Peyer's patch (tissue), 4 donors: Measurements from ENCODE around the gene CFAP97D2. TPM values are rescaled to one million over a fixed set of nuclear protein-coding genes. Genes with fewer than 3 reads are reported as not detected.

ENCODE experiments used
- DNase-seq, 3 donors: peaks; one replicate each; pipeline ENCODE4 v3.0.0-alpha.2; 2017 to 2019
- H3K27ac ChIP-seq, 4 donors: fragments of 200-600 bp; sonication (generic); one replicate each; pipeline ENCODE4 v1.5.1; 2016 to 2019
- H3K27me3 ChIP-seq, 2 donors: fragments of 200-600 bp; sonication (generic); one replicate each; pipeline ENCODE4 v1.5.1; 2019
- H3K36me3 ChIP-seq, 3 donors: fragments of 200-600 bp; sonication (generic); one replicate each; pipeline ENCODE4 v1.5.1; 2016 to 2019
- H3K4me1 ChIP-seq, 4 donors: fragments of 200-600 bp; sonication (generic); one replicate each; pipeline ENCODE4 v1.5.1; 2016 to 2019
- H3K4me3 ChIP-seq, 4 donors: fragments of 200-600 bp; sonication (generic); 1 replicate in 3 of 4; 2 replicates in 1 of 4; pipeline ENCODE4 v1.5.1; 2016 to 2019; ENCODE audit warnings: mild to moderate bottlenecking in 1 of 4
- H3K9me3 ChIP-seq, 4 donors: fragments of 200-600 bp; sonication (generic); one replicate each; pipeline ENCODE4 v1.5.1; 2016 to 2019; ENCODE audit warnings: mild to moderate bottlenecking in 1 of 4
- CTCF ChIP-seq, 6 experiments: fragments of 450-650 bp in 4 of 6; fragments of 200-600 bp in 2 of 6; sonication (generic) in 1 of 6; IDR thresholded peaks; one replicate each; pipeline ENCODE4 v1.5.1; 2017 to 2019; ENCODE audit warnings: antibody characterized with exemption in 6 of 6, mild to moderate bottlenecking in 3 of 6, moderate library complexity in 1 of 6
- POLR2A ChIP-seq, 2 donors: fragments of 450-650 bp; IDR thresholded peaks; one replicate each; pipeline ENCODE4 v1.5.1; 2017; ENCODE audit warnings: antibody characterized with exemption in 2 of 2, mild to moderate bottlenecking in 2 of 2, moderate library complexity in 2 of 2
- total RNA-seq, 4 donors: library from RNA; depleted of rRNA; stranded (reverse); fragments of >200 nt; gene quantifications; one replicate each; pipeline ENCODE4 v1.1.0, GENCODE V29; 2016

The CFAP97D2 gene
- total RNA-seq, 4 donors from 2014 or later = not detected

GRCh38 chr13:114224201-114224600 is 45.1 kb downstream of the CFAP97D2 start:
- TF ChIP-seq CTCF (IDR thresholded peaks at IDR 0.05) (no peak), POLR2A (IDR thresholded peaks at IDR 0.05) (no peak)

DNA sequence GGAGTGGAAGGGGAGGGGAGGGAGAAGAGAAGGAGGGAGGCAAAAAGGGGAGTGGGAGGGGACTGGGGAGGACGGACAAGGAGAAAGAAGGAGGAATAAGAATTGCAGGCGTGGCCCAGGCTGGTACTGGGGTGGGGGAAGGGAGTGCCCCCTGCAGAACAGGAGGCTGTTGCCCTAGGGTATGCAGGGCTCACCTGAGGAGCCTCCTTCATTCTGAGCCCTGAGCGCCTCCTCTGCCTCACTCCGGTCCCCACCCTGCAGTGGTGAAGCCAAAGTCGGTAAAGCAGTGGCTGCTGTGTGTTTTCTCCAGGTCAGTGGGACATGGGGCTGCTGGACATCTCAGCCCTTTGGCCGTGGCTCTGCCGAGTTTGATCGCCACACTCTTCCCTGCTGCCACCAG is 46.6 kb downstream of the CFAP97D2 start:
- H3K27ac ChIP-seq = no peak overlapping the region
- H3K27me3 ChIP-seq = no peaks in the 10 kb centered on the region
- H3K4me3 ChIP-seq = no peak overlapping the region

More at GRCh38 chr13:114224201-114224600, 45.1 kb downstream of the CFAP97D2 start:
- Histone ChIP-seq H3K4me3 (no peak overlapping the region), H3K27ac (no peak overlapping the region), H3K36me3 (no peaks in the 10 kb centered on the region), H3K9me3 (no peaks in the 10 kb centered on the region), H3K4me1 (peaks cover 0 to 6% (median 0%) of the 10 kb centered on the region in 4 donors), H3K27me3 (no peaks in the 10 kb centered on the region)
- DNase-seq = no peak

GRCh38 chr13:114226088-114226487 is 47.0 kb downstream of the CFAP97D2 start:
- Histone ChIP-seq H3K9me3 (no peaks in the 10 kb centered on the region), H3K27me3 (no peaks in the 10 kb centered on the region), H3K4me3 (no peak overlapping the region), H3K36me3 (no peaks in the 10 kb centered on the region), H3K27ac (no peak overlapping the region), H3K4me1 (peaks cover 0 to 6% (median 0%) of the 10 kb centered on the region in 4 donors)
- DNase-seq = no peak
- TF ChIP-seq POLR2A (IDR thresholded peaks at IDR 0.05) = no peak
- no peak for TF ChIP-seq CTCF (IDR thresholded peaks at IDR 0.05)

More for the DNA sequence above, 46.6 kb downstream of the CFAP97D2 start:
- TF ChIP-seq POLR2A (IDR thresholded peaks at IDR 0.05) (no peak), CTCF (IDR thresholded peaks at IDR 0.05) (no peak)
- DNase-seq = no peak
- Histone ChIP-seq H3K4me1 (peaks cover 0 to 6% (median 0%) of the 10 kb centered on the region in 4 donors), H3K9me3 (no peaks in the 10 kb centered on the region), H3K36me3 (no peaks in the 10 kb centered on the region)

- Histone ChIP-seq H3K4me3 (no peak overlapping the region), H3K36me3 (no peaks in the 10 kb centered on the region), H3K4me1 (peaks cover 0 to 6% (median 0%) of the 10 kb centered on the region in 4 donors), H3K9me3 (no peaks in the 10 kb centered on the region), H3K27me3 (no peaks in the 10 kb centered on the region), H3K27ac (no peak overlapping the region)
- peak; percentile 88 to 98 (median 96) for TF ChIP-seq CTCF (IDR thresholded peaks at IDR 0.05)
- no peak for TF ChIP-seq POLR2A (IDR thresholded peaks at IDR 0.05)
- peak; percentile 86 to 96 (median 89) for DNase-seq
Observed at GRCh38 chr13:114226699-114227323, 47.8 kb downstream of the CFAP97D2 start.

DNA sequence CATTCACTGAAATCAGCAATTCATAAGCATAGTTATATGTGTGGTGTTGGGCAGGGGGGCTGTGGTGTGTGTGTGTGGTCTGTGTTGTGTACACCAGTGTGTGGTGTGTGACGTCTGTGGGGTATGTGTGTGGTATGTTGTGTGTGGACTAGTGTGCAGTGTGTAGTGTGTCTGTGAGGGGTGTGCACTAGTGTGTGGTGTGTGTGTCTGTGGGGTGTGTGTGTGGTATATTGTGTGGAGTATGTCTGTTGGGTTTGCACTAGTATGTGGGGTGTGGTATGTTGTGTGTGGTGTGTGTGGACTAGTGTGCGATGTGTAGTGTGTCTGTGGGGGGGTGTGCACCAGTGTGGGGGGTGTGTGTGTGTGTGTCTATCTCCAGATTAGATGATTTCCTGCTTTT is 48.5 kb downstream of the CFAP97D2 start:
- Histone ChIP-seq H3K27me3 (no peaks in the 10 kb centered on the region), H3K36me3 (no peaks in the 10 kb centered on the region), H3K4me3 (no peak overlapping the region), H3K27ac (no peak overlapping the region), H3K9me3 (no peaks in the 10 kb centered on the region), H3K4me1 (peaks cover 0 to under 1% (median 0%) of the 10 kb centered on the region in 4 donors)
- no peak for DNase-seq
- TF ChIP-seq CTCF (IDR thresholded peaks at IDR 0.05) = no peak
- no peak for TF ChIP-seq POLR2A (IDR thresholded peaks at IDR 0.05)
